Measurements from ENCODE around the gene NDUFS6. TPM values are rescaled to one million over a fixed set of nuclear protein-coding genes. Genes with fewer than 3 reads are reported as not detected.

Gene NDUFS6
- total RNA-seq, 1 donor from 2014 or later: 26.7 TPM

- Mint-ChIP-seq H3K4me3 (no peak overlapping the region), H3K27me3 (ENCODE audit: low read depth) (peaks cover 29% of the 10 kb centered on the region), H3K36me3 (no peaks in the 10 kb centered on the region), H3K27ac (no peak overlapping the region), H3K9me3 (peaks cover 4% of the 10 kb centered on the region), H3K4me1 (no peaks in the 10 kb centered on the region)
- DNase-seq (ENCODE audit: low spot score in 2 of 2, unreplicated experiment in 2 of 2): peak in 1 of 2 experiments; percentile 37
- TF ChIP-seq, protein P1, sequence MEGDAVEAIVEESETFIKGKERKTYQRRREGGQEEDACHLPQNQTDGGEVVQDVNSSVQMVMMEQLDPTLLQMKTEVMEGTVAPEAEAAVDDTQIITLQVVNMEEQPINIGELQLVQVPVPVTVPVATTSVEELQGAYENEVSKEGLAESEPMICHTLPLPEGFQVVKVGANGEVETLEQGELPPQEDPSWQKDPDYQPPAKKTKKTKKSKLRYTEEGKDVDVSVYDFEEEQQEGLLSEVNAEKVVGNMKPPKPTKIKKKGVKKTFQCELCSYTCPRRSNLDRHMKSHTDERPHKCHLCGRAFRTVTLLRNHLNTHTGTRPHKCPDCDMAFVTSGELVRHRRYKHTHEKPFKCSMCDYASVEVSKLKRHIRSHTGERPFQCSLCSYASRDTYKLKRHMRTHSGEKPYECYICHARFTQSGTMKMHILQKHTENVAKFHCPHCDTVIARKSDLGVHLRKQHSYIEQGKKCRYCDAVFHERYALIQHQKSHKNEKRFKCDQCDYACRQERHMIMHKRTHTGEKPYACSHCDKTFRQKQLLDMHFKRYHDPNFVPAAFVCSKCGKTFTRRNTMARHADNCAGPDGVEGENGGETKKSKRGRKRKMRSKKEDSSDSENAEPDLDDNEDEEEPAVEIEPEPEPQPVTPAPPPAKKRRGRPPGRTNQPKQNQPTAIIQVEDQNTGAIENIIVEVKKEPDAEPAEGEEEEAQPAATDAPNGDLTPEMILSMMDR (IDR thresholded peaks at IDR 0.05; ENCODE audit: unreplicated experiment): no peak
These were observed 37.7 kb upstream of the NDUFS6 start for GRCh38 chr5:1763548-1763911.

DNA sequence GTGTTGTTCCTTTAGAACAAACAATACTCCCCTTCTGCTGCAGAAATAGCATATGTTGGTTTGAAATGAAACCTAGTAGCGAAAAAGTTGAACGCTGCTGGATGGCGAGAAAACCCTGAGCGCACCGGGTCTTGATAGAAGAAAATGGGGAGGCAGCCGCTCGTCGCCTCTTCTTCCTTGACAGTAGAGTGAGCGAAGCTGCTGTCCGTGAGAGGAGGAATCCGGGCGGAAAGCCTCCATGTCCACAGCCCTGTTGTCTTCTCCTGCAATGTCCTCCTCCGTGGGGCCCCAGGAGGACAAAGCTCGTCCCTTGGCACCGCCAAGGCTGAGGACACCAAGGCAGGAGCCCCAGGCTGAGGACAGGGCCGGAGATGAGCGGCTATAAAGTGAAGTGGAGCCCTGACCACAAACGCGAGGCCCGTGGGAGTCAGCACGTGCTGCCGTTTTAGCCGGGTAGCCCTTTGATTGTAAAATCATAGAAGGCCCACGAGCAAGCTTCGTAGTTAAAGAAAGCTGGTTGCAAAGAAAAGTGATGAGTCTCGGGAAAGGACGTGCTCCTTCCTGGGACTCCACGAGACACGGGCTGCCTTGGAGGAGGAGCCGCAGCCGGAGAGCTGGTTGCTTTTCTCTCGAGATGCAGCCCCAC is 37.1 kb upstream of the NDUFS6 start:
- H3K27ac Mint-ChIP-seq: no peak overlapping the region
- H3K36me3 Mint-ChIP-seq: no peaks in the 10 kb centered on the region
- no peaks in the 10 kb centered on the region for H3K9me3 Mint-ChIP-seq
- H3K4me1 Mint-ChIP-seq: no peaks in the 10 kb centered on the region
- peak in 1 of 2 experiments; percentile 26 for DNase-seq (ENCODE audit: low spot score in 2 of 2, unreplicated experiment in 2 of 2)
- H3K4me3 Mint-ChIP-seq: no peak overlapping the region
- H3K27me3 Mint-ChIP-seq (ENCODE audit: low read depth): peaks cover 29% of the 10 kb centered on the region
- TF ChIP-seq, protein P1 (IDR thresholded peaks at IDR 0.05; ENCODE audit: unreplicated experiment): no peak

DNA sequence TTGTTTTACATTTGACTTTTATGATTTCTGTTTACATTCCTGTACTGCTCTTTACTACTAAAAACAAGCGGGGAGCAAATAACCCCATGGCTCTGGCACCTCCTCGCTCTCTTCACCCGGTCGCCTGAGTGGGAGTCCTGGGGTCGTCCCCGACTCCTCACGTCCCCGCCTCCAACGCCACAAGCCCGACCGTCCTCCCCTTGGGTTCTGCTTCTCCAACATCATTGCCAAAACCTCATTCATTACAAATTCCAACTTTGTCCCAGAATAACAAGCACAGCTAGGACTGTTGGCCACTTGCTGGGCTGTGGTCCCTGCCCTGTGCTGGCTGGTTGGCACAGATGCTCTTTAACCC is 36.6 kb upstream of the NDUFS6 start:
- no peaks in the 10 kb centered on the region for H3K36me3 Mint-ChIP-seq
- no peaks in the 10 kb centered on the region for H3K4me1 Mint-ChIP-seq
- H3K9me3 Mint-ChIP-seq: no peaks in the 10 kb centered on the region
- DNase-seq (ENCODE audit: low spot score in 2 of 2, unreplicated experiment in 2 of 2): peak in 1 of 2 experiments; percentile 34
- TF ChIP-seq, protein P1 (IDR thresholded peaks at IDR 0.05; ENCODE audit: unreplicated experiment): no peak
- H3K4me3 Mint-ChIP-seq: no peak overlapping the region
- H3K27ac Mint-ChIP-seq: no peak overlapping the region
- H3K27me3 Mint-ChIP-seq (ENCODE audit: low read depth): peaks cover 29% of the 10 kb centered on the region

DNA sequence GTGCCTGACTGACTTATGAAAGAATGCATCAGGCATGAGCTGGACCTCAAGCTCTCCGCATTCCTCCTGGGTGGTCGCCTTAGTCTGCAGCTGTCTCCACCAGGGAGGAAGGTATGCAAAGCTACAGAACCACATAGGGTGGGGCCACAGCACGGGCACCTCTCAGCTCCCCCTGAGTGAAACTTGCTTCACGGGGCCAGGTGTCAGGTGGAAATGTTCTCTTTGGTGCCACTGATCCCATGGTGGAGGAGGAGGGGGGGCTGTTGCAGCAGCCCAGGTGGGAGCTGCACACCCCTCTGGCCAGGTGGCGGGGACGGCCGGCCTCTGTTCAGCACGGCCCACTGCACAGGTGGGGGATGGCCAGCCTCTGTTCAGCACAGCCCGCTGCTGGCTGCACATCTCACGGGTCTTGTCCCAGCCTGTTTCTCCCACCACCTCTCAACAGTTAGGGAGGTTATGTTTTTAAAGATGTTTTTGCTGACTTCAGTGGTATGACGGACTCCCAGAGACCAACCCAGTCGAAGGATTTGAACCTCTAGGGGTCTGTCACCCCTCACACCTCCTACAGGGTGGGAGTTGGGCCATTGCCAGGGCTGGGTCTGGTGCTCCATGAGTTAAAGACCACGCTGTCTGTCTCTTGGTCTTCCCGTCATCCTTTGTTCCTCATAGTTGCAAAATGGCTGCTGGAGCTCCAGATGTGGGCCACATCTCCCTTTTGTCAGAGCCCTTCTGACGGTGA is 35.9 kb upstream of the NDUFS6 start:
- TF ChIP-seq, protein P1 (IDR thresholded peaks at IDR 0.05; ENCODE audit: unreplicated experiment): no peak
- Mint-ChIP-seq H3K9me3 (no peaks in the 10 kb centered on the region), H3K27me3 (ENCODE audit: low read depth) (peaks cover 32% of the 10 kb centered on the region), H3K36me3 (no peaks in the 10 kb centered on the region), H3K4me3 (no peak overlapping the region), H3K4me1 (no peaks in the 10 kb centered on the region), H3K27ac (no peak overlapping the region)
- no peak for DNase-seq (ENCODE audit: low spot score in 2 of 2, unreplicated experiment in 2 of 2)

DNA sequence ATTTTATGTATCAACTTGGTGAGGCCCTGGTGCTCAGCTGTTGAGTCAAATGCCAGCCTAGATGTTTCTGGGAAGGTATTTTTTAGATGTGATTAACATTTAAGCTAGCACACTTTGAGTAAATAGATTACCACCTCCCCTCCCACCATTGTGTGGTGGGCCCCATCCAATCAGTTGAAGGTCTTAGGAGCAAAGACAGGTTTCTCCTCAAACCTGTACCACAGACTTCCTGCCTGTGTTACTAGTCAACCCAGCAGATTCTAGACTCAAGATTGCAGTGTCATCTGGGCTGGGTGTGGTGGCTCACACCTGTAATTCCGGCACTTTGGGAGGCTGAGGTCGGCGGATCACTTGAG is 35.3 kb upstream of the NDUFS6 start:
- H3K36me3 Mint-ChIP-seq: no peaks in the 10 kb centered on the region
- TF ChIP-seq, protein P1 (IDR thresholded peaks at IDR 0.05; ENCODE audit: unreplicated experiment): no peak
- H3K4me1 Mint-ChIP-seq: no peaks in the 10 kb centered on the region
- H3K27ac Mint-ChIP-seq: no peak overlapping the region
- H3K4me3 Mint-ChIP-seq: no peak overlapping the region
- H3K9me3 Mint-ChIP-seq: no peaks in the 10 kb centered on the region
- peaks cover 38% of the 10 kb centered on the region for H3K27me3 Mint-ChIP-seq (ENCODE audit: low read depth)
- DNase-seq (ENCODE audit: low spot score in 2 of 2, unreplicated experiment in 2 of 2): no peak

Data from mesothelial cell of epicardium (in vitro differentiated cells).